Right cardiac atrium (tissue), 5 donors: ENCODE results near the gene MYL3. TPM values are rescaled to one million over a fixed set of nuclear protein-coding genes. Genes with fewer than 3 reads are reported as not detected.

Experiments
- ATAC-seq, 2 donors: fragments of 200-7000 bp; cut with Tn5 transposase; one replicate each; pipeline versions ENCODE4 v1.8.0 to v1.9.1; 2020; ENCODE audit warnings: moderate library complexity in 2 of 2, mild to moderate bottlenecking in 1 of 2
- DNase-seq, 3 donors: peaks; one replicate each; pipeline ENCODE4 v3.0.0-alpha.2; 2020
- H3K27ac ChIP-seq: one replicate; pipeline ENCODE4 v1.5.1; 2013; ENCODE audit warnings: mild to moderate bottlenecking, low read length, control low read depth, moderate library complexity
- H3K27me3 ChIP-seq: one replicate; pipeline ENCODE4 v1.6.1; 2013; ENCODE audit not compliant: control insufficient read depth, insufficient read depth
- H3K4me1 ChIP-seq: one replicate; pipeline ENCODE4 v1.6.1; 2013; ENCODE audit warnings: low read length; ENCODE audit not compliant: control insufficient read depth, insufficient read depth
- H3K4me3 ChIP-seq: one replicate; pipeline ENCODE4 v1.5.1; 2013; ENCODE audit warnings: low read length, control low read depth
- H3K9me3 ChIP-seq: one replicate; pipeline ENCODE4 v1.6.1; 2013; ENCODE audit warnings: low read length; ENCODE audit not compliant: control insufficient read depth
- WGBS: extraction: QIAGEN DNeasy Blood & Tissue Kit; methylation state at CpG from one replicate; pipeline ENCODE4 v1.1.7; 2013; 5-methylcytosine and 5-hydroxymethylcytosine counted together
- intact Hi-C, 4 donors: fragments of 100-400 bp; cut with DNase I; formaldehyde crosslinking; loops; one replicate each; pipeline versions ENCODE4 v1.11.0 to v1.14.0; 2022 to 2023
- polyA plus RNA-seq: library from polyadenylated mRNA; stranded (reverse); fragments of 200-250 nt; gene quantifications from one replicate; pipeline ENCODE4 v1.2.3, GENCODE V29; 2013
- total RNA-seq, 4 donors: library from RNA; stranded (reverse); fragmentation: NEBNext Ultra II Directional; extraction: Animal tissue kit (Norgen Biotek cat#: 25700); gene quantifications; one replicate each; pipeline ENCODE4 v1.2.1, GENCODE V29; 2021
- donor health status: healthy with polysubstance abuse.
- donor health status: DM: no; HTN: yes; CAD: no.
- donor health status: DM: no; HTN: no; CAD: no.
- donor health status: DM: no; HTN: yes; CAD: no; lungs with severe emphysema.
- donor health status: DM: yes; HTN: yes; CAD: no.

The MYL3 gene
- total and polyA plus RNA-seq, 5 donors, result 42.7 to 1,012 (median 428) TPM

- DNase-seq (peak; percentile 67 to 91 (median 91)), ATAC-seq (peak; percentile 46 to 58)
- Histone ChIP-seq H3K9me3 (no peaks in the 10 kb centered on the region), H3K27me3 (no peaks in the 10 kb centered on the region), H3K4me3 (no peak overlapping the region), H3K27ac (no peak overlapping the region), H3K4me1 (peaks cover 2% of the 10 kb centered on the region)
- intact Hi-C loops, result loop anchor here in 1 of 4 donors (5.0 kb wide), 1 partner anchor 33 kb away; no protein-coding TSS in a partner anchor
- 56% methylated on average over 5 of the region's 5 CpGs for WGBS
Observed at GRCh38 chr3:46900007-46900292, 36.7 kb upstream of the MYL3 start.

GRCh38 chr3:46899151-46900006 is 36.1 kb upstream of the MYL3 start:
- intact Hi-C loops, result loop anchor here in 3 of 4 donors (5.0 kb wide), 3 partner anchors 32 to 192 kb away; partner anchors contain the start of gene MYL3 (in 1 of the 3)
- Histone ChIP-seq H3K4me1 (peaks cover 2% of the 10 kb centered on the region), H3K27ac (no peak overlapping the region), H3K9me3 (no peaks in the 10 kb centered on the region), H3K4me3 (no peak overlapping the region), H3K27me3 (no peaks in the 10 kb centered on the region)
- DNase-seq, result peak; percentile 64 to 79 (median 78)
- ATAC-seq, result peak; percentile 0 to 56
- 77% methylated on average over 22 of the region's 22 CpGs for WGBS

- H3K4me1 ChIP-seq, result peaks cover 2% of the 10 kb centered on the region
- no peaks in the 10 kb centered on the region for H3K27me3 ChIP-seq
- WGBS, result 24% methylated on average over 71 of the region's 71 CpGs
- H3K4me3 ChIP-seq, result no peak overlapping the region
- ATAC-seq, result no peak
- DNase-seq, result peak; percentile 37 to 70 (median 56)
- no peaks in the 10 kb centered on the region for H3K9me3 ChIP-seq
- no peak overlapping the region for H3K27ac ChIP-seq
- intact Hi-C loops, result loop anchor here in 2 of 4 donors (5.0 kb wide), 2 partner anchors 36 to 191 kb away; partner anchors contain the start of gene MYL3 (in 1 of the 2)
Observed at GRCh38 chr3:46898321-46899150, 35.3 kb upstream of the MYL3 start.

GRCh38 chr3:46897829-46898320 is 34.6 kb upstream of the MYL3 start:
- no peak overlapping the region for H3K27ac ChIP-seq
- no peaks in the 10 kb centered on the region for H3K9me3 ChIP-seq
- intact Hi-C loops, result loop anchor here in 2 of 4 donors (5.0 kb wide), 2 partner anchors 36 to 191 kb away; partner anchors contain the start of gene MYL3 (in 1 of the 2)
- DNase-seq (peak; percentile 18 to 60 (median 57)), ATAC-seq (no peak)
- H3K27me3 ChIP-seq, result no peaks in the 10 kb centered on the region
- 79% methylated on average over 15 of the region's 15 CpGs for WGBS
- no peak overlapping the region for H3K4me3 ChIP-seq
- H3K4me1 ChIP-seq, result peaks cover 2% of the 10 kb centered on the region

- intact Hi-C loops, result loop anchor here in 2 of 4 donors (5.0 kb wide), 2 partner anchors 35 to 190 kb away; partner anchors contain the start of gene MYL3 (in 1 of the 2)
- DNase-seq (peak; percentile 11 to 39 (median 26)), ATAC-seq (no peak)
- Histone ChIP-seq H3K27ac (no peak overlapping the region), H3K9me3 (no peaks in the 10 kb centered on the region), H3K4me1 (peaks cover 10% of the 10 kb centered on the region), H3K4me3 (no peak overlapping the region), H3K27me3 (no peaks in the 10 kb centered on the region)
- WGBS, result 99% methylated on average over 2 of the region's 2 CpGs
Observed at GRCh38 chr3:46897031-46897430, 33.8 kb upstream of the MYL3 start.

- intact Hi-C loops, result loop anchor here in 2 of 4 donors (5.0 kb wide), 2 partner anchors 34 to 189 kb away; partner anchors contain the start of gene MYL3 (in 1 of the 2)
- Histone ChIP-seq H3K4me3 (no peak overlapping the region), H3K27ac (no peak overlapping the region), H3K4me1 (peaks cover 14% of the 10 kb centered on the region), H3K9me3 (no peaks in the 10 kb centered on the region), H3K27me3 (no peaks in the 10 kb centered on the region)
- ATAC-seq (no peak), DNase-seq (peak; percentile 51 to 75 (median 74))
- 63% methylated on average over 5 of the region's 5 CpGs for WGBS
Observed at GRCh38 chr3:46896386-46896785, 33.1 kb upstream of the MYL3 start.

GRCh38 chr3:46895761-46896160 is 32.5 kb upstream of the MYL3 start:
- no peak overlapping the region for H3K4me3 ChIP-seq
- no peak overlapping the region for H3K27ac ChIP-seq
- intact Hi-C loops, result loop anchor here (2.0 to 5.0 kb wide), 4 partner anchors 29 to 191 kb away; partner anchors contain the start of gene MYL3 (in 1 of the 4)
- no peaks in the 10 kb centered on the region for H3K9me3 ChIP-seq
- ATAC-seq (no peak), DNase-seq (peak; percentile 10 to 53 (median 42))
- peaks cover 14% of the 10 kb centered on the region for H3K4me1 ChIP-seq
- H3K27me3 ChIP-seq, result no peaks in the 10 kb centered on the region
- 64% methylated on average over 4 of the region's 4 CpGs for WGBS

GRCh38 chr3:46895204-46895660 is 32.0 kb upstream of the MYL3 start:
- intact Hi-C loops, result loop anchor here (2.0 to 5.0 kb wide), 4 partner anchors 28 to 190 kb away; partner anchors contain the start of gene MYL3 (in 1 of the 4)
- Histone ChIP-seq H3K4me3 (no peak overlapping the region), H3K27ac (no peak overlapping the region), H3K4me1 (peaks cover 14% of the 10 kb centered on the region), H3K9me3 (no peaks in the 10 kb centered on the region), H3K27me3 (no peaks in the 10 kb centered on the region)
- peak; percentile 20 to 33 for ATAC-seq
- DNase-seq, result peak; percentile 78 to 94 (median 92)
- WGBS, result 16% methylated on average over 5 of the region's 5 CpGs

GRCh38 chr3:46894256-46894655 is 31.0 kb upstream of the MYL3 start:
- intact Hi-C loops, result loop anchor here in 3 of 4 donors (2.0 to 5.0 kb wide), 3 partner anchors 27 to 189 kb away; no protein-coding TSS in a partner anchor
- Histone ChIP-seq H3K27ac (no peak overlapping the region), H3K4me3 (no peak overlapping the region)

GRCh38 chr3:46893763-46894162 is 30.5 kb upstream of the MYL3 start:
- H3K27ac ChIP-seq, result no peak overlapping the region
- intact Hi-C loops, result loop anchor here in 3 of 4 donors (2.0 to 5.0 kb wide), 3 partner anchors 27 to 189 kb away; no protein-coding TSS in a partner anchor
- WGBS, result 61% methylated on average over 9 of the region's 9 CpGs
- peaks cover 14% of the 10 kb centered on the region for H3K4me1 ChIP-seq
- H3K27me3 ChIP-seq, result no peaks in the 10 kb centered on the region
- H3K9me3 ChIP-seq, result no peaks in the 10 kb centered on the region
- H3K4me3 ChIP-seq, result no peak overlapping the region
- ATAC-seq (no peak), DNase-seq (peak; percentile 15 to 63 (median 48))

More at GRCh38 chr3:46894256-46894655, 31.0 kb upstream of the MYL3 start:
- Histone ChIP-seq H3K4me1 (peaks cover 14% of the 10 kb centered on the region), H3K27me3 (no peaks in the 10 kb centered on the region), H3K9me3 (no peaks in the 10 kb centered on the region)
- ATAC-seq (no peak), DNase-seq (peak in 2 of 3 donors; percentile 30 to 32)
- WGBS, result 90% methylated on average over 6 of the region's 6 CpGs
